Central memory CD8-positive, alpha-beta T cell (primary cell): ENCODE data around the gene PLA2G4C.

ENCODE experiments used
- ATAC-seq: fragments of 150-1000 bp; cut with Tn5 transposase; replicated peaks from 2 replicates; pipeline ENCODE4 v1.10.0; 2022; ENCODE audit warnings: mild to moderate bottlenecking, moderate FRiP score, moderate number of reproducible peaks; ENCODE audit not compliant: poor library complexity, severe bottlenecking; ENCODE audit errors: extremely low read depth
- DNase-seq, 2 donors: peaks; one replicate each; pipeline ENCODE4 v3.0.0; 2021; ENCODE audit warnings: low spot score in 2 of 2
- H3K27ac Mint-ChIP-seq: one replicate; pipeline ENCODE4 v1.8.0; 2022; ENCODE audit warnings: low read depth, mild to moderate bottlenecking, moderate library complexity, mixed read lengths
- H3K27me3 Mint-ChIP-seq: one replicate; pipeline ENCODE4 v1.8.0; 2022; ENCODE audit warnings: mixed read lengths
- H3K36me3 Mint-ChIP-seq: one replicate; pipeline ENCODE4 v1.8.0; 2022; ENCODE audit warnings: mild to moderate bottlenecking, moderate library complexity, mixed read lengths; ENCODE audit not compliant: insufficient read depth
- H3K4me1 Mint-ChIP-seq: one replicate; pipeline ENCODE4 v1.8.0; 2022; ENCODE audit warnings: mixed read lengths
- H3K4me3 Mint-ChIP-seq: one replicate; pipeline ENCODE4 v1.8.0; 2022; ENCODE audit warnings: mild to moderate bottlenecking, moderate library complexity, mixed read lengths
- H3K9me3 Mint-ChIP-seq: one replicate; pipeline ENCODE4 v1.8.0; 2022; ENCODE audit warnings: mixed read lengths

Gene PLA2G4C

GRCh38 chr19:48110350-48110966 lies at the start of gene PLA2G4C:
Gene PLA2G4C (minus strand): TSS chr19:48110817. CDS start chr19:48106529, 4,288 bp downstream.
- Mint-ChIP-seq H3K4me1 (peaks cover 5% of the 10 kb centered on the region), H3K27me3 (peaks cover 7% of the 10 kb centered on the region), H3K4me3 (peak within 1 kb of the TSS; percentile 70), H3K27ac (peak within 1 kb of the TSS; percentile 76), H3K36me3 (peaks cover 10% of the 10 kb centered on the region), H3K9me3 (no peaks in the 10 kb centered on the region)
- peak; percentile 73 for ATAC-seq
- peak; percentile 57 to 70 for DNase-seq

- H3K4me1 Mint-ChIP-seq: no peaks in the 10 kb centered on the region
- peaks cover 12% of the 10 kb centered on the region for H3K36me3 Mint-ChIP-seq
- ATAC-seq (no peak), DNase-seq (no peak)
- H3K27me3 Mint-ChIP-seq: no peaks in the 10 kb centered on the region
- H3K27ac Mint-ChIP-seq: no peak overlapping the region
- no peak overlapping the region for H3K4me3 Mint-ChIP-seq
- H3K9me3 Mint-ChIP-seq: no peaks in the 10 kb centered on the region
Measured at GRCh38 chr19:48158210-48158790, 47.7 kb upstream of the PLA2G4C start.

- no peaks in the 10 kb centered on the region for H3K9me3 Mint-ChIP-seq
- peaks cover 22% of the 10 kb centered on the region for H3K36me3 Mint-ChIP-seq
- H3K27ac Mint-ChIP-seq: peak overlapping the region; percentile 59
Measured at GRCh38 chr19:48154003-48154402, 43.4 kb upstream of the PLA2G4C start.

GRCh38 chr19:48152551-48152950 lies 41.9 kb upstream of the PLA2G4C start:
- H3K27ac Mint-ChIP-seq: no peak overlapping the region
- H3K27me3 Mint-ChIP-seq: no peaks in the 10 kb centered on the region
- no peaks in the 10 kb centered on the region for H3K9me3 Mint-ChIP-seq
- DNase-seq (peak; percentile 46 to 66), ATAC-seq (no peak)
- H3K4me1 Mint-ChIP-seq: no peaks in the 10 kb centered on the region
- no peak overlapping the region for H3K4me3 Mint-ChIP-seq
- H3K36me3 Mint-ChIP-seq: peaks cover 26% of the 10 kb centered on the region

More at GRCh38 chr19:48154003-48154402, 43.4 kb upstream of the PLA2G4C start:
- Mint-ChIP-seq H3K4me3 (no peak overlapping the region), H3K4me1 (no peaks in the 10 kb centered on the region), H3K27me3 (no peaks in the 10 kb centered on the region)
- ATAC-seq (no peak), DNase-seq (no peak)

GRCh38 chr19:48149430-48149829 lies 38.8 kb upstream of the PLA2G4C start:
- Mint-ChIP-seq H3K4me1 (no peaks in the 10 kb centered on the region), H3K4me3 (no peak overlapping the region), H3K36me3 (peaks cover 29% of the 10 kb centered on the region), H3K27me3 (no peaks in the 10 kb centered on the region), H3K9me3 (no peaks in the 10 kb centered on the region), H3K27ac (no peak overlapping the region)
- ATAC-seq (no peak), DNase-seq (no peak)

- Mint-ChIP-seq H3K4me1 (no peaks in the 10 kb centered on the region), H3K27me3 (no peaks in the 10 kb centered on the region), H3K27ac (no peak overlapping the region), H3K4me3 (no peak overlapping the region), H3K36me3 (peaks cover 29% of the 10 kb centered on the region), H3K9me3 (no peaks in the 10 kb centered on the region)
- ATAC-seq: no peak
- DNase-seq: no peak
Measured at GRCh38 chr19:48148576-48148975, 38.0 kb upstream of the PLA2G4C start.

GRCh38 chr19:48147597-48148175 lies 37.1 kb upstream of the PLA2G4C start:
- H3K27me3 Mint-ChIP-seq: no peaks in the 10 kb centered on the region
- no peaks in the 10 kb centered on the region for H3K9me3 Mint-ChIP-seq
- no peak for ATAC-seq
- no peaks in the 10 kb centered on the region for H3K4me1 Mint-ChIP-seq
- H3K27ac Mint-ChIP-seq: no peak overlapping the region
- H3K4me3 Mint-ChIP-seq: no peak overlapping the region
- no peak for DNase-seq
- H3K36me3 Mint-ChIP-seq: peaks cover 29% of the 10 kb centered on the region

GRCh38 chr19:48139053-48139452 lies 28.4 kb upstream of the PLA2G4C start:
- Mint-ChIP-seq H3K27ac (no peak overlapping the region), H3K27me3 (no peaks in the 10 kb centered on the region), H3K4me3 (no peak overlapping the region), H3K36me3 (peaks cover 4% of the 10 kb centered on the region), H3K9me3 (no peaks in the 10 kb centered on the region), H3K4me1 (no peaks in the 10 kb centered on the region)
- ATAC-seq (no peak), DNase-seq (no peak)

- H3K27ac Mint-ChIP-seq: no peak overlapping the region
- no peaks in the 10 kb centered on the region for H3K9me3 Mint-ChIP-seq
- H3K4me3 Mint-ChIP-seq: no peak overlapping the region
- no peaks in the 10 kb centered on the region for H3K27me3 Mint-ChIP-seq
- peaks cover 10% of the 10 kb centered on the region for H3K36me3 Mint-ChIP-seq
- ATAC-seq (no peak), DNase-seq (no peak)
- no peaks in the 10 kb centered on the region for H3K4me1 Mint-ChIP-seq
Measured at GRCh38 chr19:48137411-48137810, 26.8 kb upstream of the PLA2G4C start.

GRCh38 chr19:48136547-48136946 lies 25.9 kb upstream of the PLA2G4C start:
- Mint-ChIP-seq H3K27me3 (no peaks in the 10 kb centered on the region), H3K27ac (no peak overlapping the region), H3K9me3 (no peaks in the 10 kb centered on the region), H3K4me3 (no peak overlapping the region), H3K4me1 (no peaks in the 10 kb centered on the region), H3K36me3 (peaks cover 10% of the 10 kb centered on the region)
- DNase-seq: no peak
- no peak for ATAC-seq

GRCh38 chr19:48135411-48135810 lies 24.8 kb upstream of the PLA2G4C start:
- peak overlapping the region; percentile 41 for H3K27ac Mint-ChIP-seq
- no peak for ATAC-seq
- DNase-seq: no peak
- no peak overlapping the region for H3K4me3 Mint-ChIP-seq
- no peaks in the 10 kb centered on the region for H3K4me1 Mint-ChIP-seq
- H3K27me3 Mint-ChIP-seq: no peaks in the 10 kb centered on the region
- peaks cover 10% of the 10 kb centered on the region for H3K36me3 Mint-ChIP-seq
- H3K9me3 Mint-ChIP-seq: no peaks in the 10 kb centered on the region

- H3K27me3 Mint-ChIP-seq: no peaks in the 10 kb centered on the region
- peaks cover 19% of the 10 kb centered on the region for H3K36me3 Mint-ChIP-seq
- H3K4me3 Mint-ChIP-seq: no peak overlapping the region
- no peaks in the 10 kb centered on the region for H3K4me1 Mint-ChIP-seq
- H3K27ac Mint-ChIP-seq: no peak overlapping the region
- no peaks in the 10 kb centered on the region for H3K9me3 Mint-ChIP-seq
- ATAC-seq (no peak), DNase-seq (no peak)
Measured at GRCh38 chr19:48133094-48133493, 22.5 kb upstream of the PLA2G4C start.

- ATAC-seq (no peak), DNase-seq (no peak)
- no peaks in the 10 kb centered on the region for H3K9me3 Mint-ChIP-seq
- no peak overlapping the region for H3K4me3 Mint-ChIP-seq
- H3K27ac Mint-ChIP-seq: no peak overlapping the region
- peaks cover 33% of the 10 kb centered on the region for H3K36me3 Mint-ChIP-seq
- no peaks in the 10 kb centered on the region for H3K4me1 Mint-ChIP-seq
- no peaks in the 10 kb centered on the region for H3K27me3 Mint-ChIP-seq
Measured at GRCh38 chr19:48127561-48127960, 16.9 kb upstream of the PLA2G4C start.
